Activated naive CD4-positive, alpha-beta T cell treated with anti-CD3 and anti-CD28 coated beads, Interleukin-2, amount 50 U/mL, for 72 hours (primary cell): ENCODE results near the gene PCDH19. TPM values are rescaled to one million over a fixed set of nuclear protein-coding genes. Genes with fewer than 3 reads are reported as not detected.

Experiments
- ATAC-seq, 2 donors: fragments of 150-1000 bp; cut with Tn5 transposase; 2 replicates each; pipeline ENCODE4 v1.10.0; 2021; ENCODE audit warnings: mild to moderate bottlenecking in 2 of 2, moderate library complexity in 2 of 2
- DNase-seq, 2 donors: peaks; one replicate each; pipeline ENCODE4 v3.0.0; 2021 to 2022; ENCODE audit warnings: low spot score in 2 of 2
- H3K27ac Mint-ChIP-seq, 2 donors: one replicate each; pipeline ENCODE4 v1.8.0; 2022; ENCODE audit warnings: mild to moderate bottlenecking in 2 of 2, mixed read lengths in 2 of 2
- H3K36me3 Mint-ChIP-seq, 2 donors: one replicate each; pipeline ENCODE4 v1.8.0; 2022; ENCODE audit warnings: mixed read lengths in 2 of 2
- H3K9me3 Mint-ChIP-seq, 2 donors: one replicate each; pipeline ENCODE4 v1.8.0; 2022; ENCODE audit warnings: mixed read lengths in 2 of 2
- total RNA-seq, 2 donors: library from RNA; stranded (reverse); gene quantifications; one replicate each; pipeline ENCODE4 v1.2.3, GENCODE V29; 2022

Gene PCDH19
- total RNA-seq, 2 donors from 2014 or later: not detected

DNA sequence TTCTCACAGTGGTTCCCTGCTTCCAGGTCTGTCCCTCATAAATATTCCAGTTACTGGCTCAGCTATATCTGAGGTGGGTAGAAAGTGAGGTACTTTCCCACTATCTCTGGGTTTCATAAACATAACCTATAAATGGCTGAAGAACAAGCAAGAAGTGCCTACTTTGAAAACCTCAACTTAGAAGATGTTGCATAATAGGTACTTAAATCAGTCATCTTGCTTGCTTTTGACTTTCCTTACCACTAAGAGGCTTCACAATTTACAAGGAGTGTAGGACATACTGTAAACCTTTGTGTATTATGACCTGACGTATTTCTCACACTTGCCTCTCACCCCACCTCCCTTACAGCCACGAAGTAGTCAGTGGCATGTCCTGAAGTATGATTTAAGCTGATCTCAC is 145.9 kb downstream of the PCDH19 start:
- Mint-ChIP-seq H3K36me3 (no peaks in the 10 kb centered on the region), H3K9me3 (peaks cover 0 to 4% of the 10 kb centered on the region in 2 donors), H3K27ac (no peak overlapping the region)
- ATAC-seq (peak in 1 of 2 donors; percentile 73), DNase-seq (no peak)

DNA sequence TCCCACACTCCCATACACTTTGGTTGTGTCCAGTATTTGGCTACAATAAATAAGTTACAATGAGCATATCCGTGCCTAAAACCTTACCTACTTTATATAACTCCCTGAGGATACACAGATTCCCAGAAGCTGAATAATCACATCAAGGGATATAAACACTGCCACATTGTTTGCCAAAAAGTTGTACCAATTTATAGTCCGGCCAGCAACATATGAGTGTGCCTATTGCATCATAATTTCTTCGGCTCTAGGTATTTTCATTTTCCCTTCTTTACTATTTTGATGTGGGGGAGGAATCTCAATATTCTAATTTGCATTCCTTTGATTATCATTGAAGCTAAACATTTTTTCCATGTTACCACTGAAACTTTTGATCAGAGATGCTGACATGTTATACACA is 146.4 kb downstream of the PCDH19 start:
- ATAC-seq (peak in 1 of 2 donors; percentile 41), DNase-seq (no peak)
- peaks cover 0 to 4% of the 10 kb centered on the region in 2 donors for H3K9me3 Mint-ChIP-seq
- H3K36me3 Mint-ChIP-seq: no peaks in the 10 kb centered on the region
- no peak overlapping the region for H3K27ac Mint-ChIP-seq

DNA sequence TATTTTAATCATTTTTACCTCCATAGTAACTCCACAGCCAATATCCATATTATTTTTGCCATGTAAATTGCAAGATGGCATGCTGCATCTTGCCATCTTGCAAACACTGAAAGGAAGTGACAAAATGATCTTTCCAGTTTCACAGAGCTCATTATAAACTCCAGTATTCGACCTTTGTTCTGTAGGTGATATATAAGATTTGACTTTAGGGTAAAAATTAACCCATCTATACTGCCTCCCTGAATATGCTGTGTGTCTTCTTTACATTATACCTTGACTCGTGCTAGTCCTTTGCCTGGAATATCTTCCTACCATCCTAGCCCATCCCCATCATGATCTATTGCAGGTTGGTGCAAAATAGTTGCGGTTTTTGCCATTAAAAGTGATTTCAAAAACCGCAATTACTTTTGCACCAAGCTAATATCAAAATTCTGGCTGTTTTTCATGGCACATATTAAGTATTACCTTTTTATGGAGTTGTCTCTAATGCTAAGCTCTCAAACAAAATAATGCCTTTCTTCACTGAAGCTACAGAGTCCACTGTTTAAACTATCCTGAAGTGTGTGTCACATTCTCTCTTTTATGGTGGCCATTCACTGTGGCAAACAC is 161.1 kb downstream of the PCDH19 start:
- no peak for ATAC-seq

DNA sequence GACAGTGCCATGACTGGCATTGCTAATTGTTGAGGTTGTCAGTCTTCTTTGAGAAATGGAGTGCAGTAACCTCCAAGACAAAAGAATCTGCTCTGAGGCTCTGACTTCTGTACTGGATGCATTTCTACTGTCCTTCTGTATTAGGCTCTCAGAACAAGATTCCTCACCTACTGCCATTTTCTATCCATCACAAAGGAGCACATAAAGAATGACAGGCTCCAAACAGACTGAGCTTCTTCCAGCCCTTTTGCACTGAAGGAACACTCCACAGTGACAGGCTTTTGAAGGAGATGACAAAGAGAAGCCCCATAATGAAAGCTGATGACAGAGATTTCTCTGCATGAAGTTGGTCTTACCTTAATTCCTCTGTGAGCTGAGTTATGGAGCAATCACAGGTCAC is 162.2 kb downstream of the PCDH19 start:
- no peak overlapping the region for H3K27ac Mint-ChIP-seq
- no peaks in the 10 kb centered on the region for H3K9me3 Mint-ChIP-seq
- DNase-seq: no peak
- no peak for ATAC-seq
- H3K36me3 Mint-ChIP-seq: peaks cover 0 to 5% of the 10 kb centered on the region in 2 donors

More for the DNA sequence above, 161.1 kb downstream of the PCDH19 start:
- Mint-ChIP-seq H3K27ac (no peak overlapping the region), H3K36me3 (peaks cover 0 to 5% of the 10 kb centered on the region in 2 donors), H3K9me3 (no peaks in the 10 kb centered on the region)
- DNase-seq: no peak

- DNase-seq (no peak), ATAC-seq (no peak)
- Mint-ChIP-seq H3K36me3 (no peaks in the 10 kb centered on the region), H3K9me3 (no peaks in the 10 kb centered on the region), H3K27ac (no peak overlapping the region)
Measured at GRCh38 chrX:100244681-100245080, 165.4 kb downstream of the PCDH19 start.

Other genes starting within 250 kb of the PCDH19 start
- not detected for gene TNMD, start 174.7 kb upstream of the PCDH19 start, total RNA-seq
- under 1 TPM in 1 of 2 donors, not detected in 1; 0.73 TPM for gene TSPAN6, start 226.5 kb upstream of the PCDH19 start, total RNA-seq
- not detected for gene SRPX2, start 233.9 kb upstream of the PCDH19 start, total RNA-seq